Fibroblast of skin of scalp (primary cell): Measurements from ENCODE around the gene EXPH5.

Source experiments
- DNase-seq: peaks from one replicate; pipeline ENCODE4 v3.0.0-alpha.2; 2013

EXPH5 gene

DNA sequence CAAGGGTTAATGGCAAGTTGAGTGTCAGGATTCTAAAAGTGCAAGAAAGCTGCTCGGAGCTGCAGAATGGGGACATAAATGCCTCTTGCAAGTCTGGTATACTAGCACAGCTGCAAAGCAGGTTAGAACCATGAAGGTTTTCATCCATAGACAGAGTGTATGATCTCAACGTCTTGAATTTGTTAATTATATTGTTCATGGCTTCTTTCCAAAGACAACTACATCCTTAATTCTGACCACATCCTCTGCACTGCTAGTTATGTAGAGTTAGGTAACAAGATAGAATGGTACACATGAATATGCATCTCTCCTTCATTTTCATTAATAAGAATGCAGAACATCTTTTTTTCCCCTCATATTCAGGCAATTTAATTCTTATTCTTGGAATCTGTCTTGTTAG, 34.2 kb downstream of the EXPH5 start:
- peak; percentile 66 for DNase-seq

DNA sequence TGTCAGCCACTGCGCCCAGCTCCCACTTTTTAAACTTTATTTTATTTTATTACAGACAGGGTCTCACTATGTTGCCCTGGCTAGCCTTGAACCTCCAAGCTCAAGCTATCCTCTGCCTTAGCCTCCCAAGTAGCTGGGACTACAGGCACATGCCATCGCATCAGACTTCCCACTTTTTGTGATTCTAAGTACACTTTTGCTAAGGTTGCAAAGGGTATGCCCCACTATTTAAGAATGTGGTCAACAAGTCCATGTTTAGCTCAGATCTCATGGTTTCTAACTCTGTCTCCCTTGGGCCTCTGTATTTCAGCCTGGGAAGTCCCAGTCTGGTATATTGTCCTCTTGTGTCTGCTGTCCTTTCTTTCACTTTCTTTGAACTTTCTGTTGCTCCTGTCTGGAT, 35.3 kb downstream of the EXPH5 start:
- DNase-seq = no peak

DNA sequence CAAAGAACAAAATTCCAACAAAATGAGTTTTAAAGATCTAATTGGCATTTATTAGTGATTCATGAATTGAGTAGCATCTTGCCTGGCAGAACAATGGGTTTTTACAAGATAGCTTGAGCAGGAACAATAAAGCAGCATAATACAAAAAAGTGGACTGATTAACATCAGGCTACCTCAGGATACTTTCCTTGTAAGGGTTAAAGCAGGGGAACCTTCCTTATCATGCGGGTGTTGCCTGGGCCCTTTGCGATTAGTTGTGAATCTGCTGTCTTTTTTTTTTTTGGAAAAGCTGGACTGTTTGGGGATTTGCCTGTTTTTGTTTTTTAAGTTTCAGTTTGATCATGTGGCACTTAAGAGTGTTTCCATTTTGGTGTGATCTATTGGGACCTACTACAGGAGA, 37.5 kb downstream of the EXPH5 start:
- no peak for DNase-seq

DNA sequence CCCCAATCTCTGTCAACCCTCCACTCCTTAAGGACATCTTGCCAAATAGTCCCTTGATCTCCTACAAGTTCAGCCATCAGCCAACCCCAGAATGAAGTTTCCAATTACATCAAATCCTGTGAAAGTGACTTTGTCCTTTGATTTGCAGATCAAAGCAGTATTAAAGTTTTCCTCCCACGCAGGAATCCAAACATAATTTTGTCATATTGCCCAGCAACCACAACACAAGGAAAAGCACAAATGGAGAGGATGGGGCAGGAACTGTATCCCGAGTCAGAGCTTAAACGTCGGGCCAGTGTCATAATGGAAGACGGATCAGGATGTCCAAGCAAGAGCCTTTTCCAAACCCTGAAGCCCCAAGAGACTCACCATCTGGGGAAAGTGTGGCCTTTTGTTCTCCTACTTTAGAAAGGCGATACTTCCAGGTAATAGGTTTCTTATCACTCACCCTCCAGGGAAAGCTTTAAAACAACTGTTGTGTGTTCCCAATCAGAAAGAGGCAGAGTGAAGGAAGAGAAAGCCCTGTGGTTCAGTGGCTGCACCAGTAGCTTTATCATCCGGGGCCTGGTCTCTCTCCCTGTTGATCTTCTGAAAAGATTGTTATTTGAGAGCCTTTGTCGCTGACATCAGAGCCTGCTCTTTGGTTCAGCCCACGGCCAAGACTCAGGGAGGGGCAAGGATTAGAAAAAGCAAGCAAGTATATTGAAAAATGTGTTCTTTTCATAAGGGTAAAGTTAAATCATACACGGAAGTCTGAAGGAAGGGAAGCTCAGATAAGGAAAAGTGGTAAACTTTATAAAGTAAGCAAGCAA, 41.7 kb downstream of the EXPH5 start:
- peak; percentile 12 for DNase-seq

DNA sequence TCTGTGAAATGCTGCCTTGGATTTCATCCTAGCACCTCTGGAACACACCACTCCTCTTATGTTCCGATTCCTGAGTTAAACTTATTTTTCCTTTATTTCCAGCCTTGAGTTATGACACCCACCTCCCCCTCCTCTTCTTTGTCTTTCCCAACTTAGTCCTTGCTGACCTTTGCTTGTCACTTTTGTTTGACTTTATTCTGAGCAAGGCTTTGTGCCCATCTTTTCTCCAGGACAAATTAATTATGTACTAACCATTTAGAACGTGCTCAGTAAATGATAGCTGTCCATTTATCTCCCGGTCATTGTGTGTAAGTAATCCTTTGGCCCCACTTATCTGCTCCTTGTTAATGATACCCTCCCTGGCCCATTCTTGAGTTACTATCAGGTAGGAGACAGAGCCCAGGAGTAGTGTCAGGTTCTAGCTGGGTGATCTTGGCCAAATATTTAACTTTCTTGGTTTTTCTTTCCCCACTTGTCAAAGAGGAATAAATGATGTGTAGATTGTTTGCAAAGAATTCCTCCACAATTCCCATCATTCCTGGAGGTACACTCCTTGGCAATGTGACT, 44.2 kb downstream of the EXPH5 start:
- DNase-seq = no peak

DNA sequence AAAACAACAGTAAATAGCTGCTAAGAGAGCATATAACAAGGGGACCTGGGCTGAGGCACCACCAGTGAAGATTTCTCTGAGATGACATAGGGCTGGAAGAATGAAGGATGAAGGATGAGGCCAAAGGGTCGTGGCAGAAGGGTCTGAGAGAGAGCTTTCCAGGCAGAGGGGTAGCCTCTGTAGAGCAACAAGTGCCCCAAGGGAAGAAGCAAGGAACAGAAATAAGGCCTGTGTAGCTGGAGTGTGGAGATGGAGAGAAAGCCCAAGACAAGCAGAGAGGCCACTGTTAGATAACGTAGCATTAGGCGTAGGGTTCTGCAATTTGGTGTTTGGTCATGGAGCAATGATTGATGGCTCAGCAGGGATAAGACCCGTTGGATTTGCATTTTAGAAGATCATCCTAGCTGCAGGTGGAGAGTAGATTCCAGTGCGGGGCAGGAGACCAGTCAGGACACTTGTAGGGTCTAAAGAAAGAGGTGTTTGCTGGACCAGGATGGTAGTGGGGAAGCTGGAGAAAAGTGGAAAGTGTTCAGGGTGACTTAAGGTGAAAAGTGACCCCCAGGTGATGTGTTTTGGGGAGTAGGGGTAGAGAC, 47.6 kb downstream of the EXPH5 start:
- DNase-seq = no peak

DNA sequence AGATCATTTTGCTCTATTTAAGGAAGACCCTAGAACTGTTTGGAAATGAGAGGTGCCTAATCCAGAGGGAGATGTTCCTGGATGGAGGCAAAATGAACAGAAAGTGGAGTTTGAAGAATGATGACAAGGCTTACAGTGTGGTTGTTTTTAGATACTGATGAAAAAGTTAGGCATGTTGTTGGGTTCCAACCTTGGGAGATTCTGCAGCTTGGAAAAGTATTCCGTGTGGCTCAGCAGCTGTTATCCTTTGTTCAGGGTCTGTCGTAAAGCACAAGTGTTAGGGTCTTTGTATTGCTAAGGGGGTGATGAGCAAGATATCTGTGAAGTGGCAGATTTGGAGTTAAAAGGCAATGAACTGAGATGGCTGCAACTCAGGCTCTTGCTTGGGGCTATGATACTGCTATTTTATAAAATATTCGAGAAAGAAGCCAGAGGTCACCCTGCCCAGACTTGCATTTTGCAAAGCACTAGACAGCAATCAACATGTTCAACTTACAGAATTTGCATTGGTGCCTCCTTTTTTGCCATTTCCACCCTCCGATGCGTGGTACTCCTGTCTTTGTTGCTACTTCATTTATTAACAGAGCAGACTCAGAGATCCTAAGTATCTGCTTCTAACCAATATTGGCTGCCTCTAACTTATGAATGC, 50.1 kb downstream of the EXPH5 start:
- DNase-seq = no peak

DNA sequence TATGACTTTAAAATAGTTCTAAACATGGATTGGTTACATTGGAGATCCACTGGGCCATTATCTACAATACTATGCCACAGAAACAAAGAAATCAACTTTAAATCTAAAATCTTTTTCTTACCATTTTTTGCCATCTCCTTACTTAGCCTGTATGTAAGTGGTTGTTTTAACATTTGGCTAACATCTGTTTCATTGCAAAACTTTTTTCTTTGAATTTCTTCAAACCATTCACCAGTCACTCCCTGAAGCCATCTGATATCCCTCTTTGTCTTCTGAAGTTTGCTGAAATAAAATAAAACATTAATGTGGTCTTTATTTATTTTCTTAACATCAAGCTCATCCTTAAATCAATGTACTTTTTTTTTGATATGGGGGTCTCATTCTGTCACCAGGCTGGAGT, 52.0 kb downstream of the EXPH5 start:
- DNase-seq = no peak

DNA sequence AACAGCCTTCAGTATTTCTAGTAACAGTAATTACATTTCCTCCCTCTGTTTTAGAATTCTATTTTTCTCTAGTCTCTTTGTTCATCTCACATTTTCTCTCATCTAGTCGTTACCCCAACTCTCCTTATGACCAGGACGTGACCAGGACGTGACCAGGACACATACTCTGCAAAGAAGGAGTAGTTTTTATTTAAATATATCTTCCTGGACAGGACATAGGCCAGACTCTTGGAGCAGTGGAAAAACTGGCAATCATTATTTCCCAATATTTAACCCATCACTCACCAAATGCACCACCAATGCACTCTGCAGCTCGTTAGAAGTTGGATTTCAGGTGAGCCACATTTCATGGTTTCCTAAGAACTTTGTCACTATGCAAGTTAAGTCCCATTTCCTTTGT, 55.1 kb downstream of the EXPH5 start:
- DNase-seq = no peak

DNA sequence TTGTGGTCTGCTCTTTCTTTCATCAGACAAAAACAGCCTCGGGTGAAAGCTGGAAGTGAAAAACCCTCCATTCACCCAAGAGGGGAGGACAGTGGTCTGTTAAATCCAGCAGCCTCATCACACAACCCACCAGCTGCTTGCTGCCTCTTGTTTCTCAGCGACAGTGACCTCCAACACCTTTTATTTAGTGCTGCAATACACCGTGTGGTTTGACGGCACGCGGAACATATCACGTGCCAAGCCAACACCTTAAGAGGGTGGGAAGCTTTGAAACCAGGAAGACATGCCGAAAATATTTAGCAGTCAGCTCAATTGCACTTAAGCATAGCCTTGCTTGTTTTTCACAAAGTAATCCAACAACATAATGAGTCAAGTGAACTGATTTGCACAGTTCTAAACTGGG, 55.5 kb downstream of the EXPH5 start:
- no peak for DNase-seq

DNA sequence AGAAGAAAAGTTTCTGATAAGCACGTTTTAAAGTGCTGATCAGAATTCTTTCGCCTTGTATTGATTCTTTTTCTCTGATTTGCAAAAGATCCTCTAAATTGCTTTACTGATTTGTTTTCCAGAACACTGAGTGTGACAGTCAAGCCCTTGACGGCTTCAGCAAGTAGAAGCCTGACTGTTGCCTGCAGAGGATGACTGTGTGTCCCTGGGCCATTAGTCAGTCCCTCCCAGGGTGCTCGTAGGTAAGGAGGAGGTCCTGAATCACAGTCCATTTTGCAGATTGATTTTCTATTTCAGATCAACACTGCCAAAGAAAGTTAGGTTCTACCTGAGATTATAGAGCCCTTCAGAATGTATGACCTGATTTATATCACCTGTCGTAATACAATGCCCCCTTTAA, 56.8 kb downstream of the EXPH5 start:
- no peak for DNase-seq

DNA sequence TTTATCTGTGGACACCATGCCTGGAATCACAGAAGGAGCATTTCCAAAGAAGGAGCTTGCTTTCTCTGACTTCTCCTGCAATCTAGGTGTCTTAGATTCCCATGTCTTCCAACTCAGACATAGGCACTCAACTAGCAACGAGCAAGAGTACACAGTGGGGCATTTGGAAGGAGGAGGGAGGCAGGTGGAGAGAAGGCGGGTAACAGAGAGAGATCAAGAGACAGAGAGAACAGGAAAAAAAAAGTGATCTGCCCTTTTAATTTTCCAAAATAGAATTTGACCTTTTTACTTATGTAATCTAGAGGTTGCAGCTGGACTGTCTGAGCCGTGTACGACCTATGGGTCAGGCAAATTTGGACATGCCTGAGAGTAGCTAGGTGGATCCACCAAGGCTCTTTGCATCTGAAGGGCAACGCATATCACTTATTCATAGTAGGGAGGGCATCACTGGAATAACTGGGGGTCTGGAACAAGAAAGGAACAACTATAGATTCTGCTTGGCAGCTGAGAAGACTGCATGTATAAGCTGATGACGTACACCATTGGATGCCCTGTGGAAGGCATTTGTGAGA, 58.1 kb downstream of the EXPH5 start:
- DNase-seq = no peak

DNA sequence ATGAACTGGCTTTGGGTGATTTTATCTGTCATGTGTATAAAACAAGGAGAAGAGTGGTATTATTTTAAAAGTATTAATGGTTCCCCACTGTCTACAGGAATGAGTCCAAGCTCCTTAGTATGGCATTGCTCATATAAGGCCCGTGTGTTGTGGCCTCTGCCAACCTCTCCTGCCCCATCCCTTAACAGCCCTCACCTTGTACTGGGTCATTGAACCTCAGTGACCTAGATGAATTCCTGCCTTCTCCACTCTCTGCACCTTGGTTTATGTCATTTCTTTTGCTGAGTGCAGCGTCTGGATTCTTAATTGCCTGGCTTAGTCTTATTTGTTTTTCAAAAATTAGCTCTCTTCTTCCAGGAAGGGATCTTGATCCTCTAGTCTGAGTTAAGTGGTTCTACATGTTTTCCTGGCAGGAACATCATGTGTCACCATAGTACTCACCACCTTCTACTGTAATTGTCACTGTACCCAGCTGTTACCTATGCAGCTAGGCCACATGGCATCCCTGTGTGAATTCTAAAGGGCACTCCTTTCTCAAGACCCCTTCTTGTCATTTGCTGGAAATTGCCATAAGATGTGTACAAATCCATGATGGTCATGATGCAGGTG, 59.2 kb downstream of the EXPH5 start:
- DNase-seq = no peak

DNA sequence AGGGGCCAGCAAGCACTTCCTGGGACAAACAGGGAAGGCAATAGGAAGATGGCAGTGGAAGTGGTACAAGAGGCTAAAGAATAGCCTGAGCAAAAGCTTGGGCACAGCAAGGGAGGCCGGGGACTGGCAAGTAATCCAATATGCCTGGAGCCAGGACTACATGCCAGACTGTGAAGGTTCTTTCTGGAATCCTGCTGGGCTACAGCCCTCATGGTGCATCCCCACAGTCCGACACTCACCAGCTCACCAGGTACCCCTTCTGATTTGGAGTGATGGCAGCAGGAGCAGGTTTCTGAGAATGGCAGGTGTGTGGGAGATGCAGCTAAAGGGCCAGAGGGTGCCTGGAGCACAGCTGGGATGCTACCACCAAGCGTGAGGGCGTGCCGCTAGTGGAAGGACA, 63.1 kb downstream of the EXPH5 start:
- DNase-seq = no peak

DNA sequence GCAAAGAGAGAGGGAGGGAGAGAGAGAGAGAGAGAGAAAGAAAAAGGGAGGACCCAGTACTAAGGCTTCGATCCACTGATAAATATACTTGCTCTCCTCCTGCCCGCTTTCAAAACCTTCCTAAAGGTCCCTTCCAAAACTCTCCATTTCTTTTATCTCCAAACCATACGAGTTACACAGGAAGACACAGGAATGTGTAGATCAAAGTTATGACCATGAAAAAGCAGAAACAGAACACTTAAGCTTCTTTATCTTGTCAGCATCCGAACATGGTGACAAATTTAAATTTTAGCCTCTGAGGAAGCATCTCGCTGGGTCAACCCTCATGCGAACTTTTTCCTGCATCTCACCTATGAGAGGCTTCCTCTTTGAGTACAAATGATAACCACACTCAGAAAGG, 66.2 kb downstream of the EXPH5 start:
- no peak for DNase-seq

DNA sequence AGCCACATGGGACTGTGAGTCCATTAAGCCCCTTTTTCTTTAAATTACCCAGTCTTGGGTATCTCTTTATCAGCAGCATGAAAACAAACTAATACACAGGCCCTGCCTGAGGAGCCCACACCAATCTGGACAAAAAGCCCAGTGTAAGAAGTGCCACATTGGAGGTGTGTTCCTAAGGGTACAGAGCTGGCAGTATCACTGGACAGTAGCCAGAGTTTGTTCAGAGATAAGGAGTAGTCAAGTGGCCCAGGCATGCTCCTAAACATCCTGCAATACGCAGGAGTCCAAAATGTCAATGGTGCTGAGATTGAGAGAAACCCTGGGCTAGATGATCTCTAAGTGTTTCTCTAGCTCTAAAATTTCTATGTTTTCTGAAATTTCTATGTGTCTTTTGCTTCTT, 68.4 kb downstream of the EXPH5 start:
- no peak for DNase-seq

DNA sequence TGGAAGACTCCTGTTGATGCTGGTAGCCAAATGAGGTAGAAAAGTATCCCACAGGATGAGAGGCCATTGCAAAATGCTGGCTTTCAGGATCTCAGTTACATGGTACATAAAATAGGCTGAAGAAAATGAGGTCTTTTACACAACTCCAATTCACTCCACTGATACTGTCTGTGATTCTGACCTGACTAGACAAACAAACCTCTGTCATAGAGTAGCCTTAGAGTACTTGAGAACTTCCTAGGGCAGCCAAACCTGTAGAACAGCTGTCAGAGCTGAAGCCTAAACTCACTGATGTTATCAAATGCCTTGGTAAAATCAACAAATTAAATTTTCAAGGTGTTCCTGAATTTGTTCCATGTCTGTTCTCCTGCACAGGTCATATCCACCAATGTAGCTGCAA, 69.1 kb downstream of the EXPH5 start:
- no peak for DNase-seq

DNA sequence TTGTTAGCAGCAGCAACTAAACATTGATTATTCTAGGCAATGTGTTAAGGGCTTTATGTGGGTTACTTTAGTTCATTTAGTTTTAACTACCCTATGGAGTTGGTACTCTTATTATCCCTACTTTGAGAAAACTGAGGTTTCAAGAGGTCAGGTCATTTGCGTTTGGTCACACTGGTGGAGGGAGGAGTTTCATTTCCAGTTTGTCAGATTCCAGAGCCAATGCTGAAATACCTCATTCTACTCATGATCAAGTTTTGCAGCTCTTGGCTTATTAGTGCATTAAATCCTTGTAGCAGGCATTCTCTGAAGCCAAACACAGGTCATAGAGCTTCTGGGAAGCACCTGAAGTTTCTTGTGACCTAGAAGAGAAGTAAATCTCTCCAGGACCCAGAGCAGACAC, 71.2 kb downstream of the EXPH5 start:
- no peak for DNase-seq

DNA sequence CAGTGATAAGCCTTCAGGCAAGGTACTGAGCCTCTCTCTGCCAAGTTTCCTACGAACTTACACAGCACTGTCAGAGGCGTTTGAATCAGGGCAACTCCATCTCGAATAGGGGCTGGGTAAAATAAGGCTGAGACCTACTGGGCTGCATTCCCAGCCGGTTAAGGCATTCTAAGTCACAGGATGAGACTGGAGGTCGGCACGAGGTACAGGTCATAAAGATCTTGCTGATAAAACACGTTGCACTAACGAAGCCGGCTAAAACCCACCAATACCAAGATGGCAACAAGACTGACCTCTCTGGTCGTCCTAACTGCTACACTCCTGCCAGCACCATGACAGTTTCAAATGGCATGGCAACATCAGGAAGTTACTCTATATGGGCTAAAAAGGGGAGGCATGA, 75.0 kb downstream of the EXPH5 start:
- no peak for DNase-seq

DNA sequence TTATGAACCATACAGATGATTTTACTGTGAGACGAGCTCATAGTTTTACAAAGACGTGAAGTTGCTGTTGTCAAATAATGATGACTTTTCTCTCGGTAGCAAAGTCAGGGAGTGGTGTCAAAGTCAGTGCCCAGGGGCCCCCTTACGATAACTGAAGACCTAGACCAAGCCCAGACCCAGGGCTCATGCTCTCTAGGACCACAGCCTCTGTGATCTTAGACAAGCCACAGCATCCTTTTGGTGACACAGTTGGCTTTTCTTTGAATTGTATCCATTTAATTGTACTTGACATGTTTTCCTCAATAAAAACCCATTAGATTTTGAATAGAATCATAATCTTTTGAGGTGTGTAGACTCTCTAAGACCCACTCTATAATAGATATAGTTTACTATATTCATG, 77.4 kb downstream of the EXPH5 start:
- no peak for DNase-seq

DNA sequence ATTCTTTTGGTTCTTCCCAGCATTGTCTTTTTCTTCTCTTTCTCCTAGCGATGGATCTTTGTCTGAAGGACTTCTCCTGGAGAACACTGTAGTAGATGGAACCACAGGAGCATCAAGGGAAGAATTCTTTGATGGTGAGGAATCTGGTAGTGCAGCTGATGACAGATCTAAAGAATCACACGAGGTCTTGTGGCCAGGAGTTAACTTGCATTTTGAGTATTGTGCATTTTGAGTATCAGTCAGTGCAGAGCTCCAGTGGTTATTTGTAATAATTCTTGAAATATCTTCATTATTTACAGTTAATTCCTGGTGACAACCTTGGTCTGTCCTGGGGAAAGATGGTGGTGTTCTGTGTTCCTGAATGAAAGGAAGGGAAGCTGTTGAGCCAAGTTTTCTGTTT, 80.9 kb downstream of the EXPH5 start:
- peak; percentile 45 for DNase-seq

DNA sequence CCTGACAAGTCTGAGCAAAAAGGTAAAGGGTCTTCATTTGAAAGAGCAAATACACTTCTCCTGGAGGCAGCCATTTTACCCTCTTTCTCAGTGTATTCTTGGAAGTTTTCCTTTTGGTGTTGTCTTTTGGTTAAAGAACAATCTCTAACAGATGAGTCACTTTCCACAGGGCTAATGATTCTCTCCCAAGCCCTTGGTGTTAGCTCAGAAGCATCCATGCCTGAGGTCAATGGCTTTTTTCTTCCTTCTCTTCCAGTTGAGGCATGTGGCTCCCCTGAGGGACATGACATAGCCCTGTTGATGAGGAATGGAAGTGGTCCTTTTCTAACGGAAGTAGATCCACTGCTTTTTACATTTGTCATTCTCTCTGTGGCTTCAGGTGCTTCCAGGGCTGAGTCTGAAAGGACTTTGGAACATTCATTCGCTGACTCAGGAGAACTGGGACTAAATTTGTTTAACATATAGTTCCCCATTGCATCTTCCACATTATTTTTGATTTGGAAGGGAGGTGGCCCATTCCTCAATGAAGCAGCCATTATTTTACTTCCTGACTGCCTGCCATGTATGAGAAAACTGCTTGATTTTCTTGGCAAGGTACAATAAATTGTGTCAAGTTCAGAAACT, 81.6 kb downstream of the EXPH5 start:
- peak; percentile 90 for DNase-seq
